ENCODE results near the gene GPHN.

DNA sequence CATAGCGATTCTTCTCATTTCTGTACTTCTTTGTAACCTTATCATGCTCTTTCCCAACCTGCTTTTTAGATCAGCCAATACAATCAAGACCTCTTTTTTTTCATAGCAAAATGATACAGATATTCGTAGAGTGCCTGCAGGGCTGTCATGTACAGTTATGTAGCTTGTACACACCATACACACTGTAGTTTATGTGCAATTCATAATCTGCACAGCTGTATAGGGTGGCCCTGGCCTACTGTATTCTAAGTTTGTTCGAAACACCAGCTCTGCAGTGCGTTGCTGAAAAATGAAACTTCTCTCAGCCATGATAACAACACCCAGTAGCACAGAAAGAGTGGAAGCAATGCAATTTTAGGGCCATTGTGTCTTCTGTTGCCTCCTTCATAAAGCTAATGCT lies 717.6 kb downstream of the GPHN start:
- TF ChIP-seq, protein P1, sequence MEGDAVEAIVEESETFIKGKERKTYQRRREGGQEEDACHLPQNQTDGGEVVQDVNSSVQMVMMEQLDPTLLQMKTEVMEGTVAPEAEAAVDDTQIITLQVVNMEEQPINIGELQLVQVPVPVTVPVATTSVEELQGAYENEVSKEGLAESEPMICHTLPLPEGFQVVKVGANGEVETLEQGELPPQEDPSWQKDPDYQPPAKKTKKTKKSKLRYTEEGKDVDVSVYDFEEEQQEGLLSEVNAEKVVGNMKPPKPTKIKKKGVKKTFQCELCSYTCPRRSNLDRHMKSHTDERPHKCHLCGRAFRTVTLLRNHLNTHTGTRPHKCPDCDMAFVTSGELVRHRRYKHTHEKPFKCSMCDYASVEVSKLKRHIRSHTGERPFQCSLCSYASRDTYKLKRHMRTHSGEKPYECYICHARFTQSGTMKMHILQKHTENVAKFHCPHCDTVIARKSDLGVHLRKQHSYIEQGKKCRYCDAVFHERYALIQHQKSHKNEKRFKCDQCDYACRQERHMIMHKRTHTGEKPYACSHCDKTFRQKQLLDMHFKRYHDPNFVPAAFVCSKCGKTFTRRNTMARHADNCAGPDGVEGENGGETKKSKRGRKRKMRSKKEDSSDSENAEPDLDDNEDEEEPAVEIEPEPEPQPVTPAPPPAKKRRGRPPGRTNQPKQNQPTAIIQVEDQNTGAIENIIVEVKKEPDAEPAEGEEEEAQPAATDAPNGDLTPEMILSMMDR (conservative IDR thresholded peaks at IDR 0.05; ENCODE audit: low read depth, low read length) = no peak
- no peak for TF ChIP-seq EZH2 (IDR thresholded peaks at IDR 0.05; ENCODE audit: low read length, unreplicated experiment)

Data from PC-3 (cell line).